ELR (cell line): ENCODE measurements around the gene FOXP1.

Experiments
- DNase-seq: peaks from one replicate; pipeline ENCODE4 v3.0.0-alpha.2; 2015; ENCODE audit warnings: low read depth

Gene FOXP1

DNA sequence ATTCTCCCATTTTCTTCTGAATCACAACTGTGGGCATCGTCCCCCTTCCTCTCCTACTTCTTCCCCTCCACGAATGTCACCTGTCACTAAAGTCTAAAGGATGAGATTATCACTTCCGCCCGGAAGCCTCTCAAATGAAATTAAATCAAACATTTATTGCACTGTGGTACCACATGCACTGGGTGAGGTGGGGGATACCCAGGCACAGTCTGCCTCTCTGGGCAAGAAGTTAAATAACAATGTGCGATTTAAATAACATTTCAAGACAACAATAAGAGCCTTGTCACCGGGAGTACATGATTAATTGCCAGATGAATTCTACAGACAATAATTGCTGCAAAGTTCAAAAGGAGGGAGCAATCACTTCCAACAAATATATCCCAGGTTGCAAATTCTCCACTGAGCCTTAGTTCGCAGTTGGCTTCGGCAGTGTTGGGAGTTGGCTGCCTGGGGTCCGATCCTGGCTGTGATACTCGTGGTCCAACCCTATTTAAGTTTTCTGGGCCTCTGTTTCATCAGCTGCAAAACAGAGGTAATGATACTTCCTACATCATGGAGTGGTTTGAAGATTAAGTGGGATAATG, 77.7 kb downstream of the FOXP1 start:
- no peak for DNase-seq

DNA sequence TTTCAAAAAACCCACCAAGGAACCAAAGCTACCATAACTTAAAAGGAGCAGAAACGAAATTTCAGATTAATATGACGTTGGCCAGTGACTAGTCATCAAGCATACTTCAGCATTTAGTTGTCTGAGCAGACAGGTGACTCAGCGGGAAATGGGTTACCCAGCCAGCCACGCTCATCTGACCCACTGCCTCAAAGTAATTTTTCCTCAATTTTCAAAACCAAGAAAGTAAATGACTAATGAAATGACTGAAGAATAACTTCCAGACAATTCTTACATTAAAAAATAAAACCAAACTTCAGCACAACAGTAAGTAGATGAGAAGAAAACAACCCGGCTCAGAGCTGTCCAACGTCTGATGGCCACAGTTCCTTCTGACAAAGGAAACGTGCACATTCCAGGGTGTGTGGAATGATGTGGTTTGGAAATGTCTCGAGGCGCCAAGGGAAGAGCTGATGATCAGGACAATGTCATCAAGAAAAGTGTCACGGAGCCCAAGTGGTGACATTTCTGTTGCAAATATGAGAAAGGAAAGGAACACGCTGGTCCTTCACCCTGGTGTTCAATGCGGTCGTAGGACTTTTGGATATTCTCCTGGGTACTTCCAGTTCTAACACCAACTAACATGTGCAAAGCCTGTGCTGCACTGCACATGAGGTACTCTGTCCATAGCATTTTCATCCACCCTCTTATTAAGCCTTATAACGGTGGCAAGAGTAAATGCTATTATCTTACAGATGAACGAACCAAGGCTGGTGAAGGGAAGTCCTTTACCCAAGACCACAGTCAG, 79.1 kb downstream of the FOXP1 start:
- peak; percentile 95 for DNase-seq

DNA sequence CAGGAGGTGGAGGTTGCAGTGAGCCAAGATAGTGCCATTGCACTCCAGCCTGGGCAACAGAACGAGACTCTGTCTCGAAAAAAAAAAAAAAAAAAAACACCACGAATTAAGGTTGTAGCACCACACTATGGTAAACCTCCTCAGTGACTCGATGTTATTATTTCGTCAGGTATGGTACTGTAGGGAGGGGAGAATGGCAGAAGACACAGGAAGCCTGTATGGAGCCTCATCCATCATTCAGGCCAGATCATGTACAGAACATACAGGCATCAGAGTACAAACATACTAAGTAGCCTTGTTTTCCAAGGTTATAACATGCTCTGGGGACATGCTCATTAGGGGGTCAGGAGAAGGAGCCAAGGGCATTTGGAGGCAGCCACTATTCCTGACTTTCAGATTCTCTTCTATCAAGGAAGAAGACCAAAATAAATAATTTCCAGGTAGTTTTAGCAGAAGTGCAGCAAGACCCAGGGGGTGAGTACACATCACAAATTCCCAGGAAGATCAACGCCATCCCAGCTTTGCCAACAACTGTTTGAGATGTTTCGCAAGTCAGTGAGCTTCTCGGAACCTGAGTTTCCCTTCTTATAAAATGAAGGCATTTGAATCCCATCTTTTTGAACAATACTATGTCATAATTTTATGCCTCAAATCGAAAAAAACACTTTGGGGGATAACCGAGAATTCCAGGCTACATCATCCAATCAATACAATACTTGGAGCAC, 79.8 kb downstream of the FOXP1 start:
- peak; percentile 79 for DNase-seq

DNA sequence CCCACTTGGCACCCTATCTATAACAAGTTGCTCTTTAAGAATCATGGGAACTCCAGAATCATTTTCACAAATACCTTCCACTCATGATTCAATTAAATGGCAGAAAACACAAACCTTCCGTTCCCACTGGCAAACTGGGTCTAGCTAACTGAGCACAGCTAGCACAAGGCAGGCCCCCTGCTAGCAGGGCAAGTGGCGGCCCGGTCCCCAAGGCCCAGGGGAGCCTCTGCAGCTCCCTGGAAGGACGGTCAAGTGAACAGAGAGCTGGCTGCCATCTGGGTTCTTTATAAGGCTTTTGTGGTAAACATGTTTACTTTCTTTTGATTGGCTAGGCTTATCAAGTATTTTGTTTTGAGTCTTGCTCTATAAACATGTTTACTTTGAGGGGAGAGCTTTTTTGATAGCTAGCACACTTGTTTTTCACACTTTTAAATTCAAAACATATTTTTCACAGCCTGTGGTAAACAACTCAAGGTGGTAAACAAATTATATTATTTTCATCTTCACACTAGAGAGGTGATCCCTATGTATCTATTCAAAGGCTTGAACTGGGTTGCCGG, 81.4 kb downstream of the FOXP1 start:
- no peak for DNase-seq

DNA sequence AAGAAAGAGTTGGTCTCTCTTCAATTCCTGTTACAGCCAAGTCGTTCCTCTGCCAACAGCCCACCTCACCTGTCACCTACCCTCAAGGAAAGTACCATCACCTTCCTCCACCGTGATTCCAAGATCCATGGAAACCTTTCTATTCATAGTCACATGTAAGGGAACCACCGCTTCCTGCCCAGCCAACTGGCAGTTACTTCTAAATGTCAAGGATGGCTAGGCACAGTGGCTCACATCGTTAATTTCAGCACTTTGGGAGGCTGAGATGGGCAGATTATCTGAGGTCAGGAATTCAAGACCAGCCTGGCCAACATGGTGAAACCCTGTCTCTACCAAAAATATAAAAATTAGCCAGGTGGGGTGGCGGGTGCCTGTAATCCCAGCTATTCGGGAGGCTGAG, 82.8 kb downstream of the FOXP1 start:
- no peak for DNase-seq

DNA sequence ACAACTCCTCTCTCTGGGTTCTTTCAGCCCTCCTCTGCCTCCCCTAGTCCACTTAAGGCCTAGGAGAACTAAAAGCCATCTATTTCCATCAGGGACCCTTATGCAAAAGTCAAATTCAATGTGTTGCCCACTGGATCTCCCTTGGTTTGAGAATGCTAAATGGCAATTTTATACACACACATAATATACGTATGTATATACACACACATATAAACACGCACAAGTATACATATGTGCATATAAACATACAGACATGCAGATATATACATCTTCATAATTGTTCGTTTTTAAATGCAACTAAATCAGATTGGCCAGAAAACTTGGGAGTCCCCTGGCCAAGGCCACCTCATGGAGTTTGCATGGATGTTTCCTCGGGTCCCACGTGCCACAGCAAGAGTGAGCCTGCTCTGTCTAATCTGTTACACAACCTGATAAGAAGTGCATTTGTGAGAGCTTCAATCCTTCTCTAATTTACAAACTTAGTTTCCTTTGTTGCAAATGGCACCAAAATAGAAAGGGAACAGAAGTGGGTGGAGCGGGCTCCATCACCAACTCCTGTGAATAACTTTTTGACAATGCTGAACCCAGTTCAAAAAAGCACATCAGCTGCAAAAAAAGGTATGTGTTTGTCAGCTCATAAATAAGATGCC, 84.2 kb downstream of the FOXP1 start:
- no peak for DNase-seq

DNA sequence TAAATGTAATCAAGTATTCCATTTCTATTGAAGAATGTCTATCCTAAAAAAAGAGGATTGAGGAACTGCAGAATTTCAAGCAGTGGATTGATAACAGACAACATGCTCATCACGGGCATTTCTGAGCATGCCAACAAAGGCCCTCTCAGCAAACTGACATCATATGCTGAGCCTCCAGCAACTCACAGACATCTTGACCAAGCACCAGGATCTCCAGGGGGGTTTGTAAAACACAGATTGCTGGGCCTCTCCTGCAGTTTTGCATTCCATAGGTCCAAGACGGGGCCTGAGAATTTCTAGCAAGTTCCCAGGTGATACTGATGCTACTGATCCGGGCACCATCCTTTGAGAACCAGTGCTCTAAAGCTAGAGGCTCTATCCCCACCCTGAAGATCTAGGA, 85.0 kb downstream of the FOXP1 start:
- DNase-seq = no peak

DNA sequence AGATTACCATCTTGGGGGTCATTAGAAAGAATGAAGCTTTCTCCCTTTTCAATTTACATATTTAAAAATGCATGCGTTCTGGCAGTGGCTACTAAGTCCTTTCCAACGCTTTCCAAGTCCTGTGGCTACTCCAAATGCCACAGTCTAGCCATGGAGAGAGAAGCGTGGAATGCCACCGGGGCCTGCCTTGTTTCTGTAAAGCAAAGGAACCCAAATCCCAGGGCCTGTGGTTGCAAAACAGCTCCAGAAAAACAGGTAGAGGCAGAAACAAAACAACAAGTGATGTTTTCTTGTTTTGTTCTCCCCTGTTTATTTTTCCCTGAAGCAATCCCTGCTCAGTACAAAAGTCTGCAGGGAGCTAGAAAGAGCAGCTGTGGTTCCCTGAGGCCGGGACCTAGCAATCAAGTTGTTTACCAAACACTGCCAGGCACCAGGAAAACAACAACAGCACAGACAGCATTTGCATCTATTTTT, 85.5 kb downstream of the FOXP1 start:
- DNase-seq = no peak

DNA sequence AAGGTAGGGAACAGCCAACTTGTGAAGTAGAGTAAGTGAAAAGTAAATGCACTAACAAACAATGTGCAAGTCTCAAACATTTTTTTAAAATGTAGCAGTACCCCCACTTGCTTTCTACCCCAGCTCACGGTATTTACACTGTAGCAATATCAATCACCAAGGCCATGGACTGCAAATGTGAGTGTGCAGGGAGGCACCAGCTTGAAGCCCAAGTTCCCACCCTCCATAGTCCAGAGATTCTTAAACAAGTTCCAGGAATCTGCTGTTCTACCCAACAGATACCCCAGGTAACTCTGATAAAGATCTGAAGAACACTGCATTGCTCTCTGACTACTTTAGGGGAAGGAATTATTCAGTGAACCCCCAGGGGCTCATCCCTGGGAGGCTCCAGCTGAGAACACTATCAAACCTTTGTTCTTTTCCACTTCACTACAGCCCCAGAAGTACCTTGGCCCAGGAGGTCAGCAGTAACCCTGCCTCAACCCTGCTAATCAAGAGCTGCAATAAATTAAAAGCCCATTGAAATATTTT, 86.1 kb downstream of the FOXP1 start:
- DNase-seq = no peak

DNA sequence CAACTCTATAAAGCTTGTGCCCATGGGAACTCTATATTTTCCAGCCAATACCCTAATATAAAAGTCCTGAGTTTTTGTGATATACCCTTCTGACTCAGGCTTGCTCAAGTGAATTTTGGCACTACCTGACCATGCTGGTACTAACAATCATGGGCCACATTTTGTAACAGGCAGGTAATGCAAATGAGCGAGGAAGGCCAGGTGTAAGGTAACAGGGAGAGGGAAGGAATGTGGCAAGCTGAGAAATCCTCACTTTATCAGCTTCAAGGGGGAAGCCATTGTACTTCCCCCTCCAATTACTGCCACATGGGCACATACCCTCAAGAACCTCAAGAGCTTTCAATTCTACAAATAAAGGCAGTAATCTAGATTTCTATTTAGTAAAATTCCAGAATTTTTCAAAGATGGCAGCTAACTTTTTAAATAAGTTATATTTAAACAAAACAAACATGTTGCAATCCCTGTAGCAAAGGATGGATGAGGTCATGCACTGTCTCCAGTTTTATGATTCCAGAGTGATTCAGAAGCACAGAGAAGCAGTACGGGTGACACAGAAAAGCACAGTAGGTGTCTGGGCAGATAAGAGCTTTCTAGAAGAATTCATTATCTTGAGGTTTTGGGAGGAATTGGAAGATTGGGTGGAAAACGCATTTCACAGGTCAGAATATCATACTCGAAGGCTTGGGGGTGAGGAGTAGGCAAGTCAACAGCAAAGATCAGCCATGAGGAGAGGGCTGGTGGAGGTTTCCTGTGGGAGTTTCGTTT, 87.6 kb downstream of the FOXP1 start:
- DNase-seq = peak; percentile 89

DNA sequence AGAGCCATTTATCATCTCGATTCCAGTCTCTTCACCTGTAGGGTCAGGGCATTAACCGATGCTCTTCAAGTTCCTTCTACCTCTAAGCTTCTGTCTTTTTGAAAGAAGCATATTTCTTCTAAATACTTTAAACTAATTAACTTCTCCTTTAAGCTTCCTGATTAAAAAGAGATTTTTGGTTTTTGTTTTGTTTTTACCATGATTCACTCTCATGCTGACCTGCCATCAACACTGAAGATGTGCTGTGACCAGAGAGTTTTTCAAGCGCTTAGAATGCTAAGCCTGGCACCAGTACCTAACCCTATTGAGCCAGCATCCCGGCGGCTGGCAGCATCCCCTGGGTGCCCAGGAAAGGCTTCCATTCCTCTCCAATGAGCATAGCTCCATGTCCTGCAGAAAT, 89.3 kb downstream of the FOXP1 start:
- no peak for DNase-seq

DNA sequence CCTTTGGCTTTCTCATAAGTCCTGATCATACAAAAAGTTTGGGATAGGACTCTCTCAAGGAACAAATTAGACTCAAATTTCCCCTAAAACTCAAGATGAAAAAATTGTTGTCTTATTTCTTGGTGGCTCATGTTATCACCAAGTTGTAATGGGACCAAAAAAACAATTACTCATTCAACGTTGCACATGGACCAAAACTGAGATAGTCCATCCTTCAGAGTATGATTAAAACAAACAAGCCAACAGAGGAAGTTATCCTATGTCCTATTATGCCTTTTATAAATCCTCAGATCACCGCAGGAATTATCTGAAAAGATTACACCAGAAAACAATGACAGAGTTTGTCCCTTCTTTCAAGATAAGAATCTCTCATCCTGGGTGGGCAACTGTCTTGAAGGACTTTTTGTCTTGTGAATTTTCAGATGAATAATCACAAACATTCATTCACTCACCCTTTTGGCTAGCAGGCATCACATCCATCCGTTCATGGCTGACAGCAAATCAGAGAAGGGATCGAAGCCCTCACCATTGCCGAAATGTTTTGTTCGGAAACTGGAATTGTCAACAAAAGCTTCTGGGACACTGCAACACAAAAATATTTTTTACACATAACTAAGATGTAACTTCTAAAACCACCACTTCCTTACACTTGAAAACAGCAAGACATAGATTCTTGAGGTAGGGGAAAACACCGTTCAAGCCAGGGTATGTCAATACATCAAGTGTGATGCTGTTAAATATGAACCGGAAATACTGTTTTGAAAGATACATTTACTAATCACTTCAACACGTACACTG, 90.4 kb downstream of the FOXP1 start:
- DNase-seq = no peak

DNA sequence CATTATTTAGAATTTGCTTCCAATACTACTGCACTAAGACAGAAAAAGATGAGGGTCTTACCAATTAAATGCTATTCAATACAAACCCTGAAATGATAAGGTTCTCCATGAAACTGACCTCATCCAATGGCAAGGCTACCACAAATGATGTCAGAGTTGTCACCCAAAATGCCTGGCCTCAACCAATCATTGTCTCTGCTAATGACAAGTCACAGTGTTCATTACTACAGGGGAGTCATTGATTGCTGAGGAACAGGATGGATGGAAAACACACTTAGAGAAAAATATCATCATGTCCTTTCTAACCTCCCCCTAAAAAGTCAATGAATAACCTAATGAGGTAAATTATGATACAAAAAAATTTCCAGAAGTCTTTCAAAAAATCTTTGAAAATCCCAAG, 91.0 kb downstream of the FOXP1 start:
- DNase-seq = no peak

DNA sequence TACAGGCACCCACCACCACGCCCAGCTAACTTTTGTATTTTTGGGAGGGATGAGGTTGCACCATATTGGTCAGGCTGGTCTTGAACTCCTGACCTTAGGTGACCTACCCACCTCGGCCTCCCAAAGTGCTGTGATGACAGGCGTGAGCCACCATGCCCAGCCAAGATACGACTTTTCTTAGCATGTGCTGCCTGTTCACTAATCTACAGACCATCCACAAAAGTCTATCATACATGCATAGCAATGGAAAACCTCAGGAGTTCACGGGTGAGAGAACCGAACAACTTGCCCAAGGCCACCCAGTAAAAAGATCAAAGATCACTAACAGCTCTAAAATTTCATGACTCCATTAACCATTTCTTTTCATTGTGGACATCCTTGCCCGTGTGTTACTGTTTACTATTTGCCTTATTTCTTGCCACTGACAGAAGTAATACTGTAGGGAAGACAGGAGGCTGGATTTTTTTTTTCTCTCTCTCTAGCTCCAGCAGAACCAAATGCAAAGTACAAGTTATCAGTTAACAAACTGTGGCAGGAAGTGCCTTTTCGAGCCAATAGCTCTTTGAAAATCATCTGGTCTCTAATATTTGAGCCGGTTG, 92.3 kb downstream of the FOXP1 start:
- DNase-seq = no peak

DNA sequence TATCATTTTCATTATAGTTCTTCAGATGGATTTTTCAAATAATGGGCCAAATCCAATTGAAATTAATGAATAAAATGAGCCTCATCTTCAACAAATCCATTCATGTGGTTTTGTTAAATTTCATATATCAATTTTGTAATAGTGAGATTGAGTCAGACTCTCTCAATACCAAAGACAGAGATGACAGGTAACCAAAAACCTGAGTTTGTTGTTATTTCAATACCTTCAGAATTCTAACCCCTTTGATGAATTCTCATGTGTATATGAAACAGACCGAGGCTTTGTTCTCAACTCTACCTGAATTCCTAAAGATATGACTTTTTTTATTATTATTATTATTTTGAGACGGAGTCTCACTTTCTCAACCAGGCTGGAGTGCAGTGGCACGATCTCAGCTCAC, 92.8 kb downstream of the FOXP1 start:
- no peak for DNase-seq

DNA sequence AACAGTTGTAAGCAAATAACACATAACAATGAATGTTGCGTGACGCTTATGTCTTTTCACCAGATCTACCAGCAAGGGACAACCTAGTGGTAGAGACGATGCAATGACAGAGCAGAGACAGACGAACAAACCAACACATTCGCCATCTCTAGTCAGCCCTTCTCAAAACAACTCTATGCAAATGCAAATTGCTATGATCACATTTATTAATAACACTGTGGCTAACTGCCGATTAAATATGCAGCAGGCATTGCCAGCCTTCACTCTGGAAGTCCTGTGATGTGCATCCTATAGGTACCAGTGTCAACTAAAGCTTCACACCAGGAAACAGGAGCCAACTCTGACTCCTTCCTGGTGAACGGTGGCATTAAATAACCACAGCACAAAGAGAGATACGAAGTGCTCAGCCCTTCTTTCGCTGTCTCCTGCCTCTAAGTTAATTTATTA, 94.2 kb downstream of the FOXP1 start:
- DNase-seq = no peak

DNA sequence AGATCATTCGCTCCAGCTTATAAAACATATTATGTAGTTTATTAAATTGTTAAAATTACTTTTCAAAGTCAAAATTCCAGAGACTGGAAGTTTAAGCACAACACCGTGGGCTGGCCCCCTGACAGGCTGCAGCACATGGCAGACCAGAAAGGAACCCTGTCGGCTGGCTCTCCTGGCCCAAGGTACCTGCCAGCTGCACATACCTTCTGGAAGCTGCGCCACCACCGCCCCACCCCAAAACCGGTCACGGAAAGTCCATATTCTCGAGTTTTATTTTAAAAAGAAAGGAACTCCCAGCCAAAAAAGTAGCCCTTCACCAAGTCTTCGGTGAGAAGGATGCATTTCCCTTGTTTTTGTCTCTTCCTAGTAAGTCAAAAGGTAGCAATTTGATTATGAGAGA, 94.6 kb downstream of the FOXP1 start:
- DNase-seq = no peak

DNA sequence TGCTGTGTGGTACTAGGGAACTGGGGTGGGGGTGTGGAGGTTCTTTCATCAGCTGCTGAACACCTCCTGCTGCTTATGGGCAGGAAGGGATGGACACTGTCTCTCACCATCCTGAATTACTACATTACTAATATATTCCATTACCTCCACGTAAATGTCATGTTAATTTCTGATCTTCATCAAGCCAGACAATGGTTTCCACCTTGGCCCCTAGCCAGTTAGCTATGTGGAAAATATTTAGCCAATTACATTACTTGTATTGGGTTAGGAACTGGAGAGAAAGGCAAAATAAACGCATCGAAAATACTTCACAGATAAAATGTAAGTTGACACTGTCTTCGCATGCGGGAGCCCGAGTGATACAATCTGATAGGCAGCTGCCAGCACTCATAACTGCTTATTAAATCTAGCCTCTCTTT, 95.1 kb downstream of the FOXP1 start:
- no peak for DNase-seq

DNA sequence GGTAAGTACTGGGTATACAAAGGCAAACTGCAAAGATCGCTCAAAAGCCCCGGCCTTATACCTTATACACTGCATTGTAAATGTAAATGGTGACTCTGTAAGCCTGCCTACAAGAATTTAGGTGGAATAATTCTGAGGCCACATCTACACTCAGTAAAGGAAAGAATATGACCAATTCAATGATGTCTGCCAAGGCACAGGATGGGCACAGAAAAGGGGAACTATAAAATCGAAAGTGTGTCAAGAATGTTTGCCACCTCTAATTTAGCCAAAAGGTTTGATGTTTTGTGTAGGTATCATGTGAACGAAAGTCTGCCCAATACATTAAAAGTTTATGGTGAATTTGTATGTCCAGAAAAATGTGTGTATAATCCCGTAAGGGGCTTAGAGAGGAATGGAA, 96.1 kb downstream of the FOXP1 start:
- DNase-seq = no peak

DNA sequence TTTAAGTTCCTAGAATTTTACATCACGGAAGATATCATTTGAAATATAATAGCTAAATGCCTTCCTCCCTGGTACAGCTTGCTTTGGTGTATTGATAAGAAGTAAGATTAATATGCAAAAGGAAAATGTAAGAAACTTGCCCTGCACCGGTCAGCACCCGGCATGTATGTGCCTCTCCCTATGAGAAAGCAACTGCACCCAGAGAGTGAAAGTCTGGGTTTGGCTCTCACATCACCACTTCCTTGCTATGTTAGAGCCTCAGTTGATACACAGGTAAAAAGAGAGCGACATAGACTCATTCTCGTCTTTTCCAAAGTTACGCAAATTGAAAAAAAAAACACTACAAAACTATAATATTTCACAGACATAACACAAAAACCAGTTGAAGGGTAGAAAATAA, 96.7 kb downstream of the FOXP1 start:
- DNase-seq = no peak
